NCI-H1417 (cell line): ENCODE measurements around the gene IP6K3.

Experiments
- DNase-seq, 3 experiments: peaks; one replicate each; lab custom pipeline; 2025; lab: John Stamatoyannopoulos, UW

The IP6K3 gene

GRCh38 chr6:33777398-33778388 is 31.0 kb upstream of the IP6K3 start:
- DNase-seq, result no peak

GRCh38 chr6:33776764-33777163 is 30.1 kb upstream of the IP6K3 start:
- DNase-seq, result no peak

GRCh38 chr6:33776186-33776585 is 29.5 kb upstream of the IP6K3 start:
- DNase-seq, result no peak

- DNase-seq, result no peak
Observed at GRCh38 chr6:33774774-33775173, 28.1 kb upstream of the IP6K3 start.

GRCh38 chr6:33772902-33773472 is 26.3 kb upstream of the IP6K3 start:
- DNase-seq, result no peak

- no peak for DNase-seq
Observed at GRCh38 chr6:33772082-33772830, 25.6 kb upstream of the IP6K3 start.

GRCh38 chr6:33771146-33772081 is 24.7 kb upstream of the IP6K3 start:
- DNase-seq, result peak; percentile 81 to 90 (median 88)

- DNase-seq, result no peak
Observed at GRCh38 chr6:33770833-33771145, 24.1 kb upstream of the IP6K3 start.

- peak in 1 of 3 experiments; percentile 55 for DNase-seq
Observed at GRCh38 chr6:33770124-33770832, 23.6 kb upstream of the IP6K3 start.

- DNase-seq, result peak in 2 of 3 experiments; percentile 38 to 64
Observed at GRCh38 chr6:33769248-33769821, 22.6 kb upstream of the IP6K3 start.

GRCh38 chr6:33768644-33769120 is 22.0 kb upstream of the IP6K3 start:
- DNase-seq, result peak; percentile 9 to 74 (median 38)

GRCh38 chr6:33766921-33767907 is 20.5 kb upstream of the IP6K3 start:
- DNase-seq, result no peak

- DNase-seq, result no peak
Observed at GRCh38 chr6:33765368-33765767, 18.7 kb upstream of the IP6K3 start.

- no peak for DNase-seq
Observed at GRCh38 chr6:33764036-33764435, 17.3 kb upstream of the IP6K3 start.

- DNase-seq, result no peak
Observed at GRCh38 chr6:33763483-33763882, 16.8 kb upstream of the IP6K3 start.

- DNase-seq, result no peak
Observed at GRCh38 chr6:33762713-33763112, 16.0 kb upstream of the IP6K3 start.

GRCh38 chr6:33761922-33762629 is 15.4 kb upstream of the IP6K3 start:
- peak in 2 of 3 experiments; percentile 54 to 61 for DNase-seq

GRCh38 chr6:33761581-33761921 is 14.8 kb upstream of the IP6K3 start:
- no peak for DNase-seq
